Measurements from ENCODE around the gene FGF19.
A peak's percentile ranks its signal among the peaks of the same experiment; 100 is the strongest.
"Not testable (repeated sequence)": the region's sequence is repeated elsewhere in the genome, so short reads cannot be mapped to it uniquely, and the experiment has no call there.

The FGF19 gene

DNA sequence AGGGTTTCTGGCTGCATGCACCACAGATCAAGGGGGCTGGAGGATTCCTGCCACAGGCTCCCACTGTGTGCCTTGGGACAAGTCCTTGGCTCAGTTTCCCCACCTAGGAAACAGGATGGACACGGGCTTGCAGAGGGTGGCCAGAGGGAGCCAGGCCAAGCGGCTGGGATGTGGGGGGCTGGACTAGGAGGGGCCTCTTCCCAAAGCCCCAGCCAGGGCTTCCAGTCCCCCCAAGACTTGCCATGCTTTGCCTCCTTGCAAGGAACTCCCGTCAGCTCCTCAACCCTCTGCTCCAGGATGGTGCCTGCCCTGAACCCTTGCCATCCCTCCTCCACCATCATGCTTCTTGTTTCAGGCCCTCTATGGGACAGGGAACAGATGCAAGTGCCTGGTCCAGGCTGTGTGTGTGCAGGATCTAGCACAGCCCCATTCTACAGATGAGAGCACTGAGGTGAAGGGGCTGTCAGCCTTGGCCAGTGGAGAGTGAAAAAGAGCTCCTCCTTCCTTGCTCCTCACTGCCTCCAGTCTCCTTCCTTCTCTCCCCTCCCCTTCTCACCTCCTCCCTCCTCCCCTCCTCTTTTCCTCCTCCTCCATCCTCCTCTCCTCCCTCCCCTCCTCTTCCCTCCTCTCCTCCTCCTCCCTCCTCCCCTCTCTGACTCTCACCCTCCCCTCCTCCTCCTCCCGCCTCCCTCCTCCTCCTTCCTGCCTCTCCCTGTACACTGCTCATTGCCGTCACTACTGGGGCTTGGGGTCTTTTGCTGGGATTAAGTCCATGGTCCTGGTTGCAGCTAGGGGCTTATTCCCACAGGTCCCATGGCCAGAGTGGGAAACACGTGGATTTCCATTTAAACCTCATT lies 13.3 kb upstream of the FGF19 start:
- no peak for DNase-seq

DNA sequence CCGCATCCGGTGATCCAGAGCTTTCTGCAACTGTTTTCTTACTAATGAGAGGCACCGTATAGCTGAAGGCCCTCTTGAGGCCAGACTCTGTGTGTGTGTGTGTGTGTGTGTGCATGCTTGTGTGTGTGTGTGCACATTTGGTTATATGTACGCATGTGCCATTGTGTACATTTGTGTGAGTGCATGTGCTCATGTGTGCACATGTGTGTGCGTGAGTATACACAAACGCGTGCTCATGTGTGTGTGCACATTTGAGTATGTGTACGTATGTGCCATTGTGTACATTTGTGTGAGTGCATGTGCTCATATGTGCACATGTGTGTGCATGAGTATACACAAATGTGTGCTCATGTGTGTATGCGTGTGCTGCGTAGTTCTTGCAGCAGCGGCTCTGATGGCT lies 12.3 kb upstream of the FGF19 start:
- no peak for DNase-seq

DNA sequence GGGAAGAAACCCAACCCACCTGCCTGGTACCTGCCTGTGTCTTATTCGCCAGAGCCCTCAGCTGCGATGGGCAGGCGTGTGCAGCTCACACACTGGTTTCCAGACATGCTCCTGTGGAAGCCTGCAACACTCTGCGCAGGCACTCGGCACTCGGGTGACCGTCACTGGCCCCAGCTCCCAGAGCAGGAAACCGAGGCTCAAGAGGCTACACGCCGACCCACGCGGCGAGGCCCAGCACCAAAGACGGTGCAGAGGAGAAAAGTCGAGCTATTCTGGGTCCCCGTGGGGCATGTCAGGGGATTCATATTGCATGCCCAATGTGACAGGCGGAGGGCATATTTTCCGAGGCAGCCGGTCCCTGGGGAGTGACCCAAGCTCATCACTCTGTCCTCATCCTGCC lies 11.6 kb upstream of the FGF19 start:
- no peak for DNase-seq

DNA sequence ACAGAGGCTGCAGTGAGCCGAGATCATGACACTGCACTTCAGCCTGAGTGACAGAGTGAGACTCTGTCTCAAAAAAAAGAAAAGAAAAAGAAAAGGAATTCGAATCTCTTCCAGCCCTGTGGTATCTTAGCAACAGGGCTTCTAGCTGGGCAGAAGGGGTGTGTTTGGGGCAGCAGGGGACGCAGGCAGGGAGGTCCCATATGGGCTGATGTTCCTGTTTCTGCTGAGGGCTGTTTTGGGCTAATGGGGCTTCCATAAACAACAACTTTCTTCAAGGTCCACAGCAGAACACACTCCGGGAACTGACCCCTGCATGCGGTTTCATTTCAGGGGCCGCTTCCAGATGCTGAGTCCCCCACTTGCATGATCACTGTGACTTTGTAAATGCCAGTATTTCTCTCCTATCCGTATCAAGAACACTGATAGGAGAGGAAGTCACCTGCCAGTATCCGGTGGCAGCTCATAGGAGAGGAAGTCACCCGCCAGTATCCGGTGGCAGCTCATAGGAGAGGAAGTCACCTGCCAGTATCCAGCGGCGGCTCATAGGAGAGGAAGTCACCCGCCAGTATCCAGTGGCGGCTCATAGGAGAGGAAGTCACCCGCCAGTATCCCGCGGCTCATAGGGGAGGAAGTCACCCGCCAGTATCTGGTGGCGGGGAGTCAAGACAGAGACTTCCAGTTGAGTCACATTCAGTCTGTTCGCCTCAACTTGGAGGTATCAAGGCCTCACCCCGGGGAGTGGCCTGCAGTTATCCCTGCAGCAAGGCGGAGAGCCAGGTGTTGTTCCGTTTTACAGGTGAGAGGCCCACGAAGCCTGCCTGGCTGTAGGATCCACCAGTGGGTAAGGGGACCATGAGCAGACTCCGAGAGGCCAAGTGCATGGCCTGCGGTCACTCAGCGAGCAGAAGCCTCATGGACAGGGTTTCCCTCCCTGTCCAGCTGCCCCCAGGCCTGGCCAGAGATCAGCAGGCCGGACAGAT lies 8.3 kb upstream of the FGF19 start:
- no peak for DNase-seq

DNA sequence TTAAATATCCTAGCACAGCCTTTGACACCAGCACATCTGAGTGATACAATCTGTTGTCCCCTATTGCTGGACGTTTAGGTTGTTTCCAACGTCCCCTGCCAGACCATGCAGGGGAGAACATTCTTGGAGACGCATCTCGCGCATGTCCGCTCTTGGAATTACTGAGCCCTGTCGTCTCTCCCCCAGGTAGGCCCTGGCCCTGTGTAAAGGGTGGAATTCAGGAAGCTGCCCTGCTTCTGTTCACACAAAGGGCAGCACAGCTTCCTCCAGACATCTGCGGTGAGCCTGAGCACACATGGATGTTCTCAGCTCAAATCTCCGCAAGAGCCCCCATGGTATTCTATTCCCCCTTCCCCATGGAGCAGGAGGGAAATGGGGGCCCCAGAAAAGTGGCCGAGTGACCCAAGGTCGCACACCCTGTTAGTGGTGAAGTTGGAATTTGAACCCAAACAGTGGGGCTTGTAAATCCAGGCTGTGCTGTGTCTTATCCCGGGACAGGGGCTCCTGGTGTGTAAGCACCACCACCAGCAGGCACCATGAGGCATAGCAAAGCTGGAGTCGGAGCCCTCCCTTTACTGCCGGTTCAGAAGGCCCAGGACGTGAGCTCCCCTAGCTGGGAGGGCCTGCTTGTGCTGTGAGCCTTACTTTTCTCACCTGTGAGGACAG lies 5.0 kb upstream of the FGF19 start:
- no peak for DNase-seq

DNA sequence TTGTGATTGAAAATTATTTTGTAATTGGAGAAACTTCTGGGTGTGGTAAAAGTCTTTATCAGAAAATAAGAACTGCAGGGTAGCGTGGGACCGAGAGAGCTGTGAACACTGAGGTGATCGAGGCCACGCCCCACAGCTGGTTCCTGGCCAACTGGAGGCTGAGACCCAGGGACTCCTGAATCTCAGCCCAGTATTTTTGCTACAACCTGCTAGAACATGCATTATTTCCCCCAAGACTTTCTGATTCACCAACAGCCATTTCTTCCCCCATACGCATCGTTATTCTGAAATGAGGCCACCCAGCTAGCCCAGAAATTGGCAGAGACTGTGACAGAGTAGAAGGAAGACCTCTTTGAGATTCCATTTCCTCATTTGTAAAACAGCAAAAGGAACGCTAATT lies 3.4 kb upstream of the FGF19 start:
- DNase-seq = no peak

DNA sequence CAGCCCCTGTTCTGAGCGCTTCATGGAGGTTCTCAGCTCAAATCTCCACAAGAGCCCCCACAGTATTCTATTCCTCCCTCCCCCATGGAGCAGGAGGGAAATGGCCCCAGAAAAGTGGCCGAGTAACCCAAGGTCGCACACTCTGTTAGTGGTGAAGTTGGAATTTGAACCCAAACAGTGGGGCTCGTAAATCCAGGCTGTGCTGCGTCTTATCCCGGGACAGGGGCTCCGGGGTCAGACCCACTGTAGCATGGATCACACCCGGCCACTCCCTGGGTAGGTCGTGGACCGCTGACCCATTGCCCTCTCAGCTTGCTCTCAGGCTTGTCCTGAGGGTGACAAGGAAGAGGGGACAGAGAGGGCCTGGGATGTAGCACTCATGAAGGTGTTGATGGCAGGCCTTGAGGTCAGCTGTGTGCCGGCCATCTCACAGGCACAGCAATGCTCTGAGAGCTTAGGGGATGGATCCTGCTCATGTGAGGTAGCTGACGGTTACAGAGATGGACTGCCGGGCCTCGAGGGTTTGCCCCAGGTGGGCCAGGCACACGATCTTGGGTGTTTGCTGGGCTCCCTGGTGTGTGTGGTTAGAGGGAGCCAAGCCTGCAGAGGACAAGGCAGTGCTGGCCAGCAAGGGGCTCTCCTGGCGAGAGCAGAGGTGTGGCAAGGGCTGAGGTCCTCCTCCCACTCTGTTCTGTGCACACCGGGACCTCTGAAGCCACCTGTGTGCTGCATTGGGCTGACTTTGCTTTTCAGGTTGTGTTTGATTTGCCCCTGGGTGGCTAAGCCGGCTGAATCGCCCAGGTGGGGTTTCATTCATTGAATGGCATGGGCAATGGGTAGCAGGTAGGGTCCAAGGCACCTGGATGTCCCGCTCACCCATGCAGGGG lies 2.3 kb upstream of the FGF19 start:
- DNase-seq = no peak

DNA sequence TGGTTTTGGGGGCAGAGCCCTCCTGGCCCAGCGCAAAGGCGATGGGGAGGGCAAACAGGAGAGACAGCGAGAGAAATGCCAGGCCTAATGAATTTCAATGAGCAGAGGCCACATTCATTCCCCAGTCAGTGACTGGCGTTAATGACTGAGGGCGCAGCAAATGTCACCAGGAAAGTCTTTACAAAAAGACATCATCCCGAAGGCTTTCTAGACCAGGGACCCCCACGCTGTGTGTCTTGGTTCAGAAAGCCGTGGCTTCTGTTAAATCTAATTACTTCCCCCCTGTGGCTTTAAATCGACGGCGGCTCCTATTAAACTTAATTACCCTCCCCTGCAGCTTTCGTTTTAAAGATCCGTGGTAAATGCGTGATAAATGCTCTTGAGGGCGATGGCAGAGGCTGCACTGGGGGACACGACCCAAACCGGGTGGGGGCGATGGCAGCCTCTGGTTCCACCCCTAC lies 1.6 kb upstream of the FGF19 start:
- DNase-seq = no peak

DNA sequence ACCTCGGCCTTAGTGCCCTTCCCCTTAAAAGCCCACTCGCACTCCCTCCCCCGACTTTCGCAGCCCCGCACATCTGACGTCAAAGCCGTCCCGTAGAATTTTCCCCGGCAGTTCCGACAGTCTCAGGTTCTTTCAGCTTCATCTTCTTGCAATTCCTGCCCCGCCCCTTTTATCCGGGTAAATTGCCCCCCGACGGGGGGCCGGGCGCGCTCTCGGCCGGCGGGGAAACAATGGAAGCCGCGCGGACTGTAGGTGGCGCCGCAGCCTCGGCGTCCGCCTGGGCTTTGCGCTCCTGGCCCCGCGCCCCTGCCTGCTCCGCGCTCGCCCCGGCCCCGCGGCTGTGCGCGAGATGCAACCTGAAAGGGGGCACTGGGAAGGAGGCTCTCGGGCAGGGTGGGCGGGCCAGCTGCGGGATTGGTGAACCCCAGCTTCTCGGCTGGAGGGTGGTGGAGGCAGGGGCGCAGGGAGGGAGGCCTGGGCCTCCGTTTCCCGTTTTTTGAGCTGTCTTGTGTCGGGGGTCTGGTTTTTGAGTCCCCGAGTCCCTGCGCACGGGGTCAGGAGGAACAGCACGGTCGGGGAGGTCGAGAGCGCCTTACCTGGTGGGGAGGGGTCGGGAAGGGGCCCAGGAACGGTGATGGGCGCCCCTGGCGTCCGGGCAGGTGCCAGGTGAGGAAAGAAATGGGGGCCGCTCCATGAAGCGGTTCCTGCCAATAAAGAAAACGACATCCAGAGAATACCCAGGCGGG lies 859 bp upstream of the FGF19 start:
- DNase-seq = no peak

DNA sequence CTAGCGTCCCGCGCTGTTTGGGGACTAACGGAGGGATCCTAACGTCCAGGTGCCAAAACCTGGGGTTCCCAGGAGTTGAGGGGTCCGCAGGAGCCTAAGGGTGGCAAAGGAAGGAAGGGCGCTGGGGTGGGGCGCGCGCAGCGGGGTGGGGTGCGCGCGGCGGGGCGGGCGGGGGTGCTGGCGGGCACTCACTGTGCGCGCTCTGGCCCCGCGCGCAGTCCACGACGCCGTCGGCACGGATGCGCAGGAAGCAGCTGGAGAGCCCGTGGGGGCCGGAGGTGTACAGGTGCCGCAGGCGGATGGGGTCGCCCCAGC lies 412 bp downstream of the FGF19 start:
- DNase-seq = no peak

DNA sequence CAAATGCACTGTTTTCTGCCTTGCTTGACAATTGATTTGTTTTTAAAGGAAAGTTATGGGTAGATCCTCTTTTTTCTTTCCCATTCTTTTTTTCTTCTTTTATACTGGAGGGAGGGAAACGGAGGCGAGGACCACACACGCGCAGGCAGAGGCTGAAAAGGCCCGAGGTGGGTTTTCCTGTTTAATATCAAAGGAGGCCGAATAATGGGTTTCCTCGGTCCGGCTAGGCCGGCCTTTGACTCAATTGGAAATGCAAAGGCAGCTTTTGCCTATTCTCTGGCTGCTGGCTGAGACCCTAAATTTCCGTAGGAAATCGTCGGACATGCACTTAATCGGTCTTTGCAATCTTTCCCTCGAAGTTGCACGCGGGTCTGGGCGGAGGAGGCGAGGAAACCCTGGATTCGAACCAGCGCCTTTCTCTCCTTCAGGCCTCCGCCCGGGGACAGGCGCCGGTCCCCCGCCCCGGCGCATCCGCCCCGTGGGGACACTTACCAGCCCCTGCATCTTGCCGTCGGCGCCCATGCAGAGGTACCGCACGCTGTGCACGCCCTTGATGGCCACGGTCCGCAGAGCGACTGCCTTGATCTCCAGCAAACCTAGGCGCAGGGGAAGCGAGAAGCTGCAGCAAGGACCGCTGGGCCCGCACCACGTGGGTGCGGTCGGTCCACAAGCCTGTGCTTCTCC lies 911 bp downstream of the FGF19 start:
- DNase-seq = no peak

DNA sequence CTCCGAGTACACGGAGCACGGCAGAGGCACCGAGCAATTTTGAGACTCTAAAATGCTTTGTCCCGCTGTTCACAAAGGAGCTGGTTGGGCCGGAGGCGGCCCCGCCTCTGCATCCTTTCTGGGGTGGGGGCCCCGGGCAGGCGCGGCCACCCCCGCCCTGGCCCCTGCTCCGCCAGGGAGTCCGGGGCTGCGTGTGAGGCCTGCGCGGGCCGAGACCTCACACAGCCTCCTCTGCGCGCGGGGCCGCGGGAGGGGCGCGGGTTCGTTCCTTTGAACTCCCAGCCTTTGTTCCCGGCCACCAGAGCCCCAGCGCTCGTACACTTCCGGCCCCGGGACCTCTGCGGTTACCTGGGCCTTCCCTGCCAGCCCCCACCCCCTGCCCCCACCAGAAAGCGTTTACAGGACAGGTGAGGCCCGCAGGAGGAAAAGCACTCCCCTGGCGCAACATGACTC lies 1.6 kb downstream of the FGF19 start:
- peak; percentile 22 for DNase-seq

DNA sequence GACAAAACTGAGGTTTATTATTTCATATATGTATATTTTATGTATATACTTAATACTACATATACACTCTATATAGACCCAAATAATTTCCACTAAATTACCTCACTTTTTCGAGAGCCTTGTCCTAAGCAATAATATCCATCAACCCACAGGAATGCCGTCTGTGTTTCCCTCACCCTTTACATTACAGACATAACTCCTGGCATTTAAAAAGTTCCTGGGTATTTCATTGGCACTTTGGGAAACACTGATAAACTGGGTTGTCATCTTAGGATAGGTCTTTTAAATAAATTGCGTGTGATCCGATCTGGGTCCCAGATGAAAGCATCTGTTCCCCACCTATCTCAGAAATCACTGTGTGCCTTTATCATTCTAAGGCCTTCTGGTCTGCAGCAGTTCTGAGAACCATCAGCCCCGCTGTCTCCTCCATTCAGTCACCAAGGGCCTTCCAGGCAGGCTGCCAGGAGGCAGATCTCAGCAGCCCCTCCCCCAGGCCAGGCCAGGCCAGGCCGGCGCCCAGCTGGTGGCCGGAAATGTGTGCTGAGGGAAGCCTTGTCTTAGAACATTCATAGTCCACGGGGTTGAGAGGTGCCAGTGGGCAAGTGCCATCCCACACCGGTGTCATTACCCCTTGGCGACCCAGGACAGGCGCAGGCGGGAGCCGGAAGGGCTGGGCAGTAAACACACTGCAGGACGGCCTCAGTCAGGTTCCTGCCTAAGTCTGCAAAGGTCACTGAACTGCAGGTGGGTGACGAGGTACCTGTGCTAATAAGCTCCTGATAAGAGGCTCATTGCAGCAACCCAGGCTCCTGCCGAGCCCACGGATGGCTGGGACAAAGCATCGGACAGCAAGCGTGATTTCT lies 3.3 kb downstream of the FGF19 start:
- peak; percentile 65 for DNase-seq

DNA sequence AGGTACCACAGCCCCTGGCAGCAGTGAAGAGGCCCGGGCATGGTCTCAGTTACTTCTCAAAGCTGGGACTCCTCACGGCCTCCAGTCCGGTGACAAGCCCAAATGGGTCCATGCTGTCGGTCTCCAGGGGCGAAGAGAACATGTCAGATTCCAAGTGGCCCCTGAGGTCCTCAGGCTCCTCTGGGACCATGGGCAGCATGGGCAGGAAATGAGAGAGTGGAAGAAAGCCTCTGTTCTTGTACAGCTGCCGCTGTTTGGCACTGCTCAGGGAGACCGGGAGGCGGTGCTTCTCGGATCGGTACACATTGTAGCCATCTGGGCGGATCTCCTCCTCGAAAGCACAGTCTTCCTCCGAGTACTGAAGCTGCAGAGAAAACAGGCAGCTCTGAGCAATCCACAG lies 4.6 kb downstream of the FGF19 start:
- DNase-seq = peak; percentile 63

DNA sequence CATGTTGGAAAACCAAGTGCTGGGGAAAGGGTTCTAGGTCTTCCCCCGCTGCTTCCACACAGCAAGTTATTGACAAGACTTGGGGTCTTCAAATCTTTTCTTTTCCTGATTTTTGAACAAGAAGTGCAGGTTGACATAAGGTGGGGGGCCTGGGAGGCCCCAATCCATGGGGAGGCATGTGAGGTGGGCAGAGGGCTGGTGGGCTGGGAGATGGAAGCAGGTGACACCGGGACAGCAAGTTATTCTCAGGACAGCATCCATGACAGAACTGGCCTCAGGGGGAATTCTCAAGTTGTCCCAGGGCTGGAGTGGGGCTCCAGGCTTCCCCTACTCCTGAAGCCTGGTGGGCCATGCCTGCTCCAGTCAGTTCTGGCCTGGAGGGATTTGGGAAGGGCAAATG lies 5.5 kb downstream of the FGF19 start:
- DNase-seq = no peak

DNA sequence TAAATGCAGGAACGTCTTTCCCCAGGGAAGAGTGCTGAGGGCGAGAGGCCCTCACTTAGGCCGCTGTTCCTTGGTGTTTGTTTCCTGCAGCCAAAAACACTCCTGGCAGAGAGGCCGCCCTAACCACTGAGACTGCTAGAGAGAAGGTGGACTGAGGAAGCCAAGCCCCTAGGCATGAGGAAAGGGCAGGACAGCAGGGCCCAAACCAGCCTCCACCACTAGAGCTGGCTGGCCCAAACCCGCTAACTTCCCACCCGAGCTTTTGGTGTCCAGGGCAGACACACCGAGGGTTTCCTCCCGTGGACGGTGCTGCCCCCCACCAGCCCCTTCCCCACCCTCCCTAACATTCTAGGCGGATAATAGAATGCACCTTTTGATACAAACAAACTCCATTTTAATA lies 6.0 kb downstream of the FGF19 start:
- no peak for DNase-seq

DNA sequence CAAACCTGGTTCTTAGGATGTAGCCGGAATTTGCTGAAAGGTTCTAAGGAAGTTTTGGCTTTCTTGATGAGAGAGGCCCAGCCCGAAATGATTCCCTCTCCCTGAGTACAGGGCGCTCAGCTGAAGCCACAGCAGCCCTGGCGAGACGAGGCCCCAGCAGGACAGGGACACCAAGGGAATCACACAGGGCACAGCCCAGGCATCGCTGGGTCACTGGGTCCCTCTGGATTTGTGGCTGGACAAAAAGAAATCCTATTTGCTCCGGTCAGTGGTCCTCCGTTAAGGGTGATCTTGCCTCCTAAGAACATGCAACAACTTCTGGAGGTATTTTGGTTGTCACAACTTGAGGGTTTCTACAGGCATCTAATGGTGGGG lies 6.4 kb downstream of the FGF19 start:
- DNase-seq = no peak

DNA sequence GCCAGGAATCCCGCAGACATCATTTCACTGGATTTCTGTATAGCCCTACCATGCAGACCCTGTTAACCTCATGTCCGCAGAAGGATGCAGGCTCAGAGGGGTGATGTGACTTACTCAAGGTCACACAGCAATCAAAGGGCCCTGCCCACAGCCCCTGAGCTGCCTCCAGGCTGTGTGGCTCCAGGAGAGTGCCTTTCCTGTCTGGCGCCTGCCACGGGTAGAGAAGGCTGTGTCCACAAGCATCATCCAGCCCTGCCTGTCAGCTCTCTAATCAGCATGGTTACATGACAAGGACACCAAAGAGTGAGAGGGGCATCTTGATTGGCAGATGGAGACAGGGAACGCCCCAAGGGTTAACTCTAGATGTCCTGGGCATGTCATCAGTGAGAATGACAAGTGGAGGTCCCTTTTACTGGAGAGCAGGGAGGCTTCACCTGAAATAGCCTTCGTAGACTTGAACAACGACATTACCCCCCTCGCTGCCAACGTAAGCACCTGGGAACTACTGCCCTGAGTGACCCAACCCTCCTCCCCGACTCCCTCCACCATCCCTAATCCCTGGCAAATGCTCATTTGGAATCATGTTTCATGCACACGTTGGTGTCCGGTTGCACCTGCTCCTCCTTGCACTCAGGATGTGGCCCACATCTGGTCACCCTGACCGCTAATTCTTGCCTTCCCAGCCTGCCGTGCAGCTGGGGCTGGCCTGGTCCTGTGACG lies 6.9 kb downstream of the FGF19 start:
- DNase-seq = peak; percentile 30

DNA sequence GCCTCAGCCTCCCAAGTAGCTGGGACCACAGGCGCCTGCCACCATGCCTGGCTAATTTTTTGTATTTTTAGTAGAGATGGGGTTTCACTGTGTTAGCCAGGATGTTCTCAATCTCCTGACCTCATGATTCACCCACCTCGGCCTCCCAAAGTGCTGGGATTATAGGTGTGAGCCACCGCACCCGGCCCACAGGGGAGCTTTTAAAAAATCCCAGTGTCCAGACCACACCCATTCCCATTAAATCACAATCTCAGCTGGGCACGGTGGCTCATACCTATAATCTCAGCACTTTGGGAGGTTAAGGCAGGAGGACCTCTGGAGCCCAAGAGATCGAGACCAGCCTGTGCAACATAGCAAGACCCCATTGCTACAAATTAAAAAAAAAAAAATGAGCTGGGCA lies 7.8 kb downstream of the FGF19 start:
- DNase-seq = not testable (repeated sequence)

Measured in DMS153 (cell line).